Right atrium auricular region (tissue), 2 donors: Measurements from ENCODE around the gene STXBP3. TPM values are rescaled to one million over a fixed set of nuclear protein-coding genes. Genes with fewer than 3 reads are reported as not detected.

Source experiments
- DNase-seq: peaks from one replicate; pipeline ENCODE4 v3.0.0-alpha.2; 2019; ENCODE audit warnings: low spot score
- H3K27ac ChIP-seq, 2 donors: fragments of 200-600 bp; sonication (generic); 1 replicate in 1 of 2; 2 replicates in 1 of 2; pipeline ENCODE4 v1.5.1; 2016 to 2019
- H3K27me3 ChIP-seq, 2 donors: fragments of 200-600 bp; sonication (generic); one replicate each; pipeline versions ENCODE4 v1.5.1 to v1.6.0; 2017 to 2019
- H3K36me3 ChIP-seq: fragments of 200-600 bp; sonication (generic); one replicate; pipeline ENCODE4 v1.5.1; 2016
- H3K4me1 ChIP-seq, 2 donors: fragments of 200-600 bp; sonication (generic); one replicate each; pipeline versions ENCODE4 v1.5.1 to v1.6.0; 2017 to 2019
- H3K4me3 ChIP-seq, 2 donors: fragments of 200-600 bp; sonication (generic); 1 replicate in 1 of 2; 2 replicates in 1 of 2; pipeline ENCODE4 v1.5.1; 2017 to 2019; ENCODE audit warnings: mild to moderate bottlenecking in 1 of 2, moderate library complexity in 1 of 2
- H3K9me3 ChIP-seq, 2 donors: fragments of 200-600 bp; sonication (generic); one replicate each; pipeline ENCODE4 v1.5.1; 2019
- CTCF ChIP-seq, 2 donors: fragments of 200-600 bp; sonication (generic); IDR thresholded peaks; one replicate each; pipeline ENCODE4 v1.5.1; 2019; ENCODE audit warnings: antibody characterized with exemption in 2 of 2
- total RNA-seq, 2 donors: library from RNA; depleted of rRNA; stranded (reverse); fragments of >200 nt; gene quantifications; one replicate each; pipeline ENCODE4 v1.1.0, GENCODE V29; 2016

STXBP3 gene
- total RNA-seq, 2 donors from 2014 or later, result 26.4 to 27.7 TPM

DNA sequence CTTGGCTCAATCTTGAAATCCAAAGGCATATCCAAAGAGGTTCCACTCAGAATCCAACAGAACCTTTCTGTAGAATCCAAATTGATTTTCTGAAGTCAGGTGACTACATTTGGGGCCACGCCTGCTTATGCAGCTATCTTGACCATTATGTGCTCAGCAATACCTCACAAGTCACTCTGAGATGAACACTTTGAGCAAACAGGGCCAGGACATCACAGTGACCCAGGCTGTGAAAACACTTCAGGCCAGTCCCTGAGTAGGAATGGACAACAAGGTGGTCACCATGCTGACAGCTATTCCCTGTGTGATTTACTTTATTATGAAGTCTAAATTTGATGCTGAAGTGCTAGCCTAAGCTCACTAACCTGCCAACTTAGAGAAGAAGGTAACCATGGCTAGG is 110.5 kb downstream of the STXBP3 start, which contains the start of gene AKNAD1:
Gene AKNAD1 (minus strand): TSS at position 101 of the 400 bp plus-strand sequence. CDS start 4,430 bp downstream, outside the sequence.
- TF ChIP-seq CTCF (IDR thresholded peaks at IDR 0.05), result no peak
- H3K9me3 ChIP-seq, result no peaks in the 10 kb centered on the region
- H3K36me3 ChIP-seq, result no peaks in the 10 kb centered on the region
- H3K27ac ChIP-seq, result no peak within 1 kb of the TSS
- no peak within 1 kb of the TSS for H3K4me3 ChIP-seq
- H3K4me1 ChIP-seq, result peaks cover 0 to 5% of the 10 kb centered on the region in 2 donors
- no peaks in the 10 kb centered on the region for H3K27me3 ChIP-seq
- no peak for DNase-seq

DNA sequence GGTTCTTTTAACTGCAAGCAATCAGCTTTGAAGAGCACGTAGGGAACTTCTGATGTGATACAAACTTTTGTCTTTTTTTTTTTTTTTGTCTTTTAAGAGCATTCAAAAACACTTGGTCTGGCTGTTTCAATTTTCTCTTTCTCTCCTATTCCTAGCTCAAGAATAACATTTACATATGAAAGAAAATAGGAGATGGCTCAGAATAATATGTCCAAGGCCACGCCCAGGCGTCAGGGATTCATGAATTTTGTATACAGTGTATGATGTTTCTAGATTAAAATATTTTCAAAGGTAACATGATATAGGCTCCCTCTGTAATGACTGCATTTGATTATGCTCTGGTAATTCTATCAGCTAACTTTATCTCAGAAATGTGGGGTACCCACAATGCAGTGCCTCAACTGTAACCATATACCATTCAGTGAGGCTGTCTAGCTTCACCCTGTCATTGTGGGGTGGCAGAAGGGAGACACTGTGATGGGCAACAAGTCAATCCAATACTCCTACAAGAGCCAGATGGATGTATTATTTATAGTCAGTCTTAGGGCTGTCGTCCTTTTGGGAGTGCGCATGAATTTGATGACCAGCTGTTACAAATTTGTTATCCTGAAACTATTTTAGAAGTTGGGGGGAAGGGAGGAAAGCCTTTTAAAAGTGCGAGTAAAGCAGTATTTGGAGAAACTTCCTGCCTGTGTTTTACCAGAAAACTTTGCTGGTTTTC is 111.9 kb downstream of the STXBP3 start:
- DNase-seq, result no peak
- H3K9me3 ChIP-seq, result no peaks in the 10 kb centered on the region
- no peaks in the 10 kb centered on the region for H3K36me3 ChIP-seq
- no peak overlapping the region for H3K4me3 ChIP-seq
- no peaks in the 10 kb centered on the region for H3K27me3 ChIP-seq
- no peak overlapping the region for H3K27ac ChIP-seq
- no peak for TF ChIP-seq CTCF (IDR thresholded peaks at IDR 0.05)
- H3K4me1 ChIP-seq, result no peaks in the 10 kb centered on the region

Other genes starting within 250 kb of the STXBP3 start
- gene EEIG2, start 186.6 kb upstream of the STXBP3 start, total RNA-seq, result 1 to 10 TPM; 6.1 to 7.4 TPM
- gene HENMT1, start 85.6 kb upstream of the STXBP3 start, total RNA-seq, result under 1 TPM; 0.41 to 0.55 TPM
- gene PRPF38B, start 54.4 kb upstream of the STXBP3 start, total RNA-seq, result 10 to 100 TPM; 10.7 to 11.1 TPM
- gene FNDC7, start 33.8 kb upstream of the STXBP3 start, total RNA-seq, result not detected
- not detected for gene AKNAD1, start 110.4 kb downstream of the STXBP3 start, total RNA-seq
- 10 to 100 TPM in 1 of 2 donors, 1 to 10 TPM in 1; 7.9 to 17.2 TPM for gene GPSM2, start 130.3 kb downstream of the STXBP3 start, total RNA-seq
- gene CLCC1, start 216.8 kb downstream of the STXBP3 start, total RNA-seq, result 10 to 100 TPM; 19.7 to 20.5 TPM